Measurements from ENCODE around the gene COQ7.

DNA sequence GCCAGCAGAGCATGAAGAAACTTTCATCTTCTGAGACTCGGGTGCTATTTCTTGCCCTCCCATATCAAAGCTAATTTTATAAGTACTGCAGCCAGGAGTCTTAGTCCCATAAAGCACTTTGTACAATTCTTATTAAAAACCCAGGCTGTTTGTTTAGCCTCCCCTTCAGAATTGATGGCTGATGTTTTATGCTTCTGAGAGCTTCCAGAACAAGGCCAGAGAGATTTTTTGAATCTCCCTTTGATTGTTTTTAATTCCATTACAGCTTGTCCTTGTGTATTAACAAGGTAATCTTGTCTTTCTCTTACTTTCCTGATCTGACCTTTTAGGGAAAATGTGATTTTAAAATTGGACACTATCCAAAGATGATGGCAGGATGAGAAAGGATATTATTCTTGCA is 16.3 kb downstream of the COQ7 start:
- TF ChIP-seq, protein P1, sequence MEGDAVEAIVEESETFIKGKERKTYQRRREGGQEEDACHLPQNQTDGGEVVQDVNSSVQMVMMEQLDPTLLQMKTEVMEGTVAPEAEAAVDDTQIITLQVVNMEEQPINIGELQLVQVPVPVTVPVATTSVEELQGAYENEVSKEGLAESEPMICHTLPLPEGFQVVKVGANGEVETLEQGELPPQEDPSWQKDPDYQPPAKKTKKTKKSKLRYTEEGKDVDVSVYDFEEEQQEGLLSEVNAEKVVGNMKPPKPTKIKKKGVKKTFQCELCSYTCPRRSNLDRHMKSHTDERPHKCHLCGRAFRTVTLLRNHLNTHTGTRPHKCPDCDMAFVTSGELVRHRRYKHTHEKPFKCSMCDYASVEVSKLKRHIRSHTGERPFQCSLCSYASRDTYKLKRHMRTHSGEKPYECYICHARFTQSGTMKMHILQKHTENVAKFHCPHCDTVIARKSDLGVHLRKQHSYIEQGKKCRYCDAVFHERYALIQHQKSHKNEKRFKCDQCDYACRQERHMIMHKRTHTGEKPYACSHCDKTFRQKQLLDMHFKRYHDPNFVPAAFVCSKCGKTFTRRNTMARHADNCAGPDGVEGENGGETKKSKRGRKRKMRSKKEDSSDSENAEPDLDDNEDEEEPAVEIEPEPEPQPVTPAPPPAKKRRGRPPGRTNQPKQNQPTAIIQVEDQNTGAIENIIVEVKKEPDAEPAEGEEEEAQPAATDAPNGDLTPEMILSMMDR (conservative IDR thresholded peaks at IDR 0.05 in 1 of 2, IDR thresholded peaks at IDR 0.05 in 1 of 2; ENCODE audit: extremely low read depth in 1 of 2, insufficient read depth in 1 of 2, low read depth in 1 of 2, low read length in 2 of 2) = no peak
- no peak for TF ChIP-seq EZH2 (IDR thresholded peaks at IDR 0.05; ENCODE audit: borderline replicate concordance, low read length)
